H1 (cell line): ENCODE results near the gene GNAT1. TPM values are rescaled to one million over a fixed set of nuclear protein-coding genes. Genes with fewer than 3 reads are reported as not detected.

Experiments
- CTCF ChIA-PET: fragments of 300-600 bp; sonication (Branson Sonifier 250); formaldehyde crosslinking; loops from one replicate; lab custom pipeline; 2021; ENCODE audit not compliant: partially characterized antibody; lab: Charles Lee
- POLR2A ChIA-PET: fragments of 300-600 bp; sonication (Branson Sonifier 250); formaldehyde crosslinking; loops from one replicate; lab custom pipeline; 2021; ENCODE audit warnings: inconsistent platforms; ENCODE audit not compliant: partially characterized antibody; lab: Charles Lee
- DNase-seq, 2 experiments: peaks; one replicate each; pipeline versions ENCODE4 v3.0.0 to v3.0.0-alpha.2; 2010 to 2022; ENCODE audit warnings: low spot score in 2 of 2, low read depth in 1 of 2, mixed read lengths in 1 of 2
- FAIRE-seq: peaks from 2 replicates; lab custom pipeline; 2011; peaks lifted over from hg19 to GRCh38; lab: Jason Lieb, UNC
- H2AFZ ChIP-seq: 2 replicates; pipeline ENCODE4 v1.8.1; 2012; ENCODE audit warnings: low read length, inconsistent platforms
- H2AK5ac ChIP-seq: 2 replicates; pipeline ENCODE4 v1.6.1; 2013; ENCODE audit warnings: low read depth, low read length
- H2BK120ac ChIP-seq: replicated peaks from 2 replicates; pipeline ENCODE3; 2013; ENCODE audit warnings: low read depth, low read length, inconsistent platforms
- H2BK12ac ChIP-seq: 2 replicates; pipeline ENCODE4 v1.6.1; 2013; ENCODE audit warnings: low read depth, low read length
- H2BK15ac ChIP-seq: 2 replicates; pipeline ENCODE4 v1.6.1; 2013; ENCODE audit warnings: low read length
- H2BK20ac ChIP-seq: 2 replicates; pipeline ENCODE4 v1.6.1; 2013; ENCODE audit warnings: low read length
- H2BK5ac ChIP-seq: 2 replicates; pipeline ENCODE4 v1.6.1; 2013; ENCODE audit warnings: low read depth, low read length
- H3K14ac ChIP-seq: 2 replicates; pipeline ENCODE4 v1.6.1; 2013; ENCODE audit warnings: inconsistent platforms; ENCODE audit not compliant: insufficient read length
- H3K18ac ChIP-seq: 2 replicates; pipeline ENCODE4 v1.6.1; 2013; ENCODE audit warnings: low read length; ENCODE audit errors: extremely low read depth
- H3K23ac ChIP-seq: 2 replicates; pipeline ENCODE4 v1.6.1; 2013; ENCODE audit warnings: inconsistent platforms; ENCODE audit not compliant: insufficient read length
- H3K23me2 ChIP-seq: 2 replicates; pipeline ENCODE4 v1.6.1; 2013; ENCODE audit warnings: low read depth, low read length
- H3K27ac ChIP-seq: 2 replicates; pipeline ENCODE4 v1.6.1; 2011; ENCODE audit warnings: low read depth, low read length, inconsistent platforms
- H3K27me3 ChIP-seq, 4 experiments: replicated peaks in 1 of 4; 1 replicate in 1 of 4; 2 replicates in 3 of 4; pipeline versions ENCODE4 v1.6.1 to v1.8.1; 2011 to 2013; ENCODE audit warnings: low read length in 3 of 4, mild to moderate bottlenecking in 3 of 4, inconsistent platforms in 2 of 4, mixed read lengths in 2 of 4, moderate library complexity in 1 of 4; ENCODE audit not compliant: control insufficient read depth in 3 of 4, insufficient read depth in 3 of 4; ENCODE audit errors: extremely low read depth in 1 of 4
- H3K36me3 ChIP-seq, 4 experiments: 2 replicates each; pipeline versions ENCODE4 v1.6.1 to v1.8.1; 2011 to 2013; ENCODE audit warnings: mild to moderate bottlenecking in 4 of 4, low read length in 3 of 4, moderate library complexity in 2 of 4, control low read depth in 1 of 4, inconsistent platforms in 1 of 4; ENCODE audit not compliant: insufficient read depth in 4 of 4, control insufficient read depth in 2 of 4
- H3K4ac ChIP-seq: replicated peaks from 2 replicates; pipeline ENCODE3; 2013; ENCODE audit warnings: low read length, low read depth, mixed read lengths, inconsistent platforms; ENCODE audit not compliant: insufficient read length
- H3K4me1 ChIP-seq, 4 experiments: replicated peaks in 1 of 4; 1 replicate in 1 of 4; 2 replicates in 3 of 4; pipeline versions ENCODE4 v1.6.1 to v1.8.1; 2011 to 2013; ENCODE audit warnings: low read length in 3 of 4, inconsistent platforms in 2 of 4, mixed read lengths in 1 of 4; ENCODE audit not compliant: insufficient read depth in 4 of 4, control insufficient read depth in 3 of 4
- H3K4me2 ChIP-seq, 2 experiments: 2 replicates each; pipeline versions ENCODE4 v1.6.1 to v1.8.1; 2011 to 2013; ENCODE audit warnings: low read depth in 2 of 2, low read length in 2 of 2, control low read depth in 1 of 2, inconsistent platforms in 1 of 2, mild to moderate bottlenecking in 1 of 2; ENCODE audit not compliant: insufficient read depth in 1 of 2
- H3K4me3 ChIP-seq, 4 experiments: fragments of 200-600, 300-600 bp in 1 of 4; sonication (generic), shearing (Covaris generic), sonication (Bioruptor Twin) in 1 of 4; 2 replicates each; pipeline versions ENCODE4 v1.5.1 to v1.8.1; 2011 to 2016; ENCODE audit warnings: low read length in 4 of 4, low read depth in 3 of 4, control low read depth in 2 of 4, inconsistent platforms in 2 of 4, mild to moderate bottlenecking in 2 of 4, mixed read lengths in 1 of 4, moderate library complexity in 1 of 4; ENCODE audit not compliant: insufficient read depth in 2 of 4; ENCODE audit errors: extremely low read depth in 1 of 4
- H3K56ac ChIP-seq: replicated peaks from 2 replicates; pipeline ENCODE3; 2013; ENCODE audit warnings: low read depth, mild to moderate bottlenecking, mixed read lengths, low read length, inconsistent platforms; ENCODE audit not compliant: insufficient read length
- H3K79me1 ChIP-seq: 2 replicates; pipeline ENCODE4 v1.6.1; 2013; ENCODE audit warnings: low read depth, low read length, control low read depth
- H3K79me2 ChIP-seq, 2 experiments: 2 replicates each; pipeline versions ENCODE4 v1.6.1 to v1.8.1; 2012 to 2013; ENCODE audit warnings: low read length in 2 of 2, mild to moderate bottlenecking in 2 of 2, inconsistent platforms in 1 of 2; ENCODE audit not compliant: insufficient read depth in 2 of 2, control insufficient read depth in 1 of 2
- H3K9ac ChIP-seq, 4 experiments: replicated peaks in 1 of 4; 1 replicate in 1 of 4; 2 replicates in 3 of 4; pipeline versions ENCODE4 v1.6.1 to v1.8.1; 2011 to 2013; ENCODE audit warnings: low read depth in 3 of 4, low read length in 3 of 4, control low read depth in 2 of 4, mild to moderate bottlenecking in 2 of 4, moderate library complexity in 2 of 4, inconsistent platforms in 1 of 4; ENCODE audit errors: extremely low read depth in 1 of 4
- H3K9me3 ChIP-seq, 2 experiments: 2 replicates each; pipeline versions ENCODE4 v1.6.1 to v1.8.1; 2012 to 2013; ENCODE audit warnings: mild to moderate bottlenecking in 2 of 2, moderate library complexity in 2 of 2, control low read depth in 1 of 2, inconsistent platforms in 1 of 2, low read depth in 1 of 2, low read length in 1 of 2, mixed read lengths in 1 of 2; ENCODE audit not compliant: insufficient read depth in 2 of 2
- H4K20me1 ChIP-seq, 2 experiments: replicated peaks in 1 of 2; 2 replicates each; pipeline versions ENCODE3 to v1.8.1; 2011 to 2013; ENCODE audit warnings: inconsistent platforms in 2 of 2, low read length in 2 of 2, mild to moderate bottlenecking in 1 of 2; ENCODE audit not compliant: insufficient read depth in 2 of 2, control insufficient read depth in 1 of 2
- H4K5ac ChIP-seq: 2 replicates; pipeline ENCODE4 v1.6.1; 2013; ENCODE audit warnings: low read length, low read depth, mixed read lengths, inconsistent platforms; ENCODE audit not compliant: insufficient read length
- H4K8ac ChIP-seq: 2 replicates; pipeline ENCODE4 v1.8.0; 2013; ENCODE audit warnings: mild to moderate bottlenecking, moderate library complexity, low read length, inconsistent platforms; ENCODE audit not compliant: insufficient read depth; ENCODE audit errors: extremely low read depth
- H4K91ac ChIP-seq: replicated peaks from 2 replicates; pipeline ENCODE3; 2013; ENCODE audit warnings: low read length, mixed read lengths, inconsistent platforms; ENCODE audit not compliant: insufficient read length
- FOSL1 ChIP-seq: IDR thresholded peaks from 2 replicates; pipeline ENCODE4 v1.6.1; 2011; ENCODE audit warnings: mild to moderate bottlenecking, low read depth, low read length, moderate library complexity; ENCODE audit not compliant: insufficient read depth
- GABPA ChIP-seq: IDR thresholded peaks from 2 replicates; pipeline ENCODE4 v1.6.1; 2011; ENCODE audit warnings: mild to moderate bottlenecking, low read length, moderate library complexity, borderline replicate concordance; ENCODE audit not compliant: insufficient read depth
- JUND ChIP-seq: IDR thresholded peaks from 2 replicates; pipeline ENCODE4 v1.6.1; 2011; ENCODE audit warnings: mild to moderate bottlenecking, improper control_type of control experiment, low read length
- RFX5 ChIP-seq: IDR thresholded peaks from 2 replicates; pipeline ENCODE4 v1.6.1; 2011; ENCODE audit warnings: low read depth, low read length, improper control_type of control experiment, borderline replicate concordance
- SUZ12 ChIP-seq: fragments of 200-600 bp; sonication (generic); IDR thresholded peaks from 2 replicates; pipeline ENCODE4 v1.6.1; 2012; ENCODE audit warnings: mild to moderate bottlenecking, inconsistent platforms, low read length, moderate library complexity, mixed read lengths
- WGBS, 2 experiments: shearing (Covaris generic) in 1 of 2; methylation state at CpG; one replicate each; pipeline versions ENCODE4 v1.1.6 to v1.1.7; 2013 to 2015; ENCODE audit warnings: low lambda C conversion rate in 2 of 2, mixed read lengths in 2 of 2, inconsistent platforms in 1 of 2, low coverage in 1 of 2, missing lambda C conversion rate in 1 of 2; ENCODE audit not compliant: insufficient replicate concordance in 2 of 2, insufficient coverage in 1 of 2, insufficient read length in 1 of 2; ENCODE audit errors: extremely low coverage in 1 of 2, missing lambda C conversion rate in 1 of 2; 5-methylcytosine and 5-hydroxymethylcytosine counted together
- polyA plus RNA-seq, 7 experiments: library from polyadenylated mRNA; depleted of rRNA in 3 of 7; stranded (reverse) in 5 of 7; unstranded in 2 of 7; fragments of >200 nt in 5 of 7; fragments of 200-250 nt in 2 of 7; gene quantifications; 1 replicate in 5 of 7; 2 replicates in 1 of 7; 4 replicates in 1 of 7; pipeline versions ENCODE4 v1.2.1 to v1.2.3, GENCODE V29; 2011 to 2013; ENCODE audit warnings: missing spikeins in 2 of 7, mixed read lengths in 2 of 7
- total RNA-seq: library from RNA; stranded (reverse); fragmentation: NEBNext Ultra II Directional; extraction: Animal tissue kit (Norgen Biotek cat#: 25700); gene quantifications from 2 replicates; pipeline ENCODE4 v1.2.1, GENCODE V29; 2021

GNAT1 gene
- total and polyA plus RNA-seq, 2 of the 8 experiments (the other 6 are each of a cell fraction or from before 2014, with no cell fraction given): 0.08 TPM; not detected in 1

GRCh38 chr3:50168388-50168787 is 23.0 kb upstream of the GNAT1 start:
- Histone ChIP-seq H4K5ac (no peak overlapping the region), H2BK120ac (no peak overlapping the region), H4K8ac (no peak overlapping the region), H2AK5ac (no peak overlapping the region), H3K27me3 (no peaks in the 10 kb centered on the region), H3K18ac (no peak overlapping the region), H3K79me1 (peaks cover 26% of the 10 kb centered on the region), H4K91ac (no peak overlapping the region), H2BK15ac (0 out of 2 replicates have a peak overlapping the region, but pooled peaks have one; percentile 29), H3K56ac (no peak overlapping the region), H3K4me3 (no peak overlapping the region), H2AFZ (no peak overlapping the region), H3K4ac (no peak overlapping the region), H2BK5ac (no peak overlapping the region), H2BK12ac (no peak overlapping the region), H3K4me2 (no peak overlapping the region), H3K14ac (no peak overlapping the region), H3K9me3 (no peaks in the 10 kb centered on the region), H3K23me2 (no peaks in the 10 kb centered on the region), H3K23ac (no peak overlapping the region)
- CTCF ChIA-PET: interaction anchor here (0.6 to 25.0 kb wide), 5 partner anchors 22 to 78 kb away, joined by 3 to 299 read pairs (median 7); partner anchors contain the start of gene GNAT1
- DNase-seq: no peak
- POLR2A ChIA-PET: interaction anchor here (0.6 to 3.0 kb wide), 4 partner anchors 10 to 255 kb away, joined by 3 to 11 read pairs (median 5); no protein-coding TSS in a partner anchor
- TF ChIP-seq RFX5 (no peak), JUND (no peak), SUZ12 (no peak), FOSL1 (no peak), GABPA (no peak)
- TF ChIP-seq, all 59 proteins: peak for 0
- Histone ChIP-seq H3K9ac (no peak overlapping the region), H3K79me2 (peaks cover 0 to 20% of the 10 kb centered on the region in 2 experiments; a peak in 2 of 4 replicates), H2BK20ac (no peak overlapping the region), H3K4me1 (peaks cover 0 to 28% (median 20%) of the 10 kb centered on the region in 4 experiments; a peak in 6 of 7 replicates), H3K36me3 (peaks cover 0 to 3% (median under 1%) of the 10 kb centered on the region in 4 experiments; a peak in 2 of 8 replicates), H3K27ac (no peak overlapping the region), H4K20me1 (peaks cover 6 to 17% of the 10 kb centered on the region in 2 experiments)
- no peak for FAIRE-seq
- 94% methylated on average over 9 of the region's 9 CpGs; no CpG with 5 or more reads in 1 of the 2 experiments for WGBS, 2 experiments
